NOMO-1 (cell line): Measurements from ENCODE around the gene SSPN.

Experiments
- DNase-seq, 2 experiments: peaks; one replicate each; lab custom pipeline; 2025; ENCODE audit not compliant: unreplicated experiment in 2 of 2; lab: John Stamatoyannopoulos, UW

SSPN gene

GRCh38 chr12:26195250-26195640, at the start of gene SSPN:
Gene SSPN (plus strand): TSS chr12:26195573. CDS start chr12:26195673, 100 bp downstream.
- DNase-seq = peak in 1 of 2 experiments; percentile 14

GRCh38 chr12:26148291-26148690, 47.1 kb upstream of the SSPN start:
- DNase-seq = no peak

- DNase-seq = peak in 1 of 2 experiments; percentile 8
Measured at GRCh38 chr12:26149968-26150500, 45.3 kb upstream of the SSPN start.

GRCh38 chr12:26150736-26151450, 44.5 kb upstream of the SSPN start:
- DNase-seq = no peak

- DNase-seq = no peak
Measured at GRCh38 chr12:26152507-26153102, 42.8 kb upstream of the SSPN start.

- DNase-seq = no peak
Measured at GRCh38 chr12:26153421-26154154, 41.8 kb upstream of the SSPN start.

- DNase-seq = peak; percentile 38 to 66
Measured at GRCh38 chr12:26156201-26156871, 39.0 kb upstream of the SSPN start.

- no peak for DNase-seq
Measured at GRCh38 chr12:26157001-26157400, 38.4 kb upstream of the SSPN start.

GRCh38 chr12:26158078-26158764, 37.2 kb upstream of the SSPN start:
- no peak for DNase-seq

GRCh38 chr12:26162174-26162573, 33.2 kb upstream of the SSPN start:
- no peak for DNase-seq

- no peak for DNase-seq
Measured at GRCh38 chr12:26162905-26163304, 32.5 kb upstream of the SSPN start.

GRCh38 chr12:26164118-26164517, 31.3 kb upstream of the SSPN start:
- no peak for DNase-seq

- no peak for DNase-seq
Measured at GRCh38 chr12:26172013-26172412, 23.4 kb upstream of the SSPN start.

GRCh38 chr12:26172539-26172938, 22.8 kb upstream of the SSPN start:
- no peak for DNase-seq

GRCh38 chr12:26172946-26173552, 22.3 kb upstream of the SSPN start:
- DNase-seq = no peak

- DNase-seq = no peak
Measured at GRCh38 chr12:26176725-26177124, 18.6 kb upstream of the SSPN start.

- DNase-seq = no peak
Measured at GRCh38 chr12:26177283-26177682, 18.1 kb upstream of the SSPN start.

GRCh38 chr12:26179826-26180225, 15.5 kb upstream of the SSPN start:
- DNase-seq = no peak

GRCh38 chr12:26182377-26182776, 13.0 kb upstream of the SSPN start:
- DNase-seq = no peak
